ENCODE results near the gene SLC35F6.
"Not testable (repeated sequence)": the region's sequence is repeated elsewhere in the genome, so short reads cannot be mapped to it uniquely, and the experiment has no call there.

DNA sequence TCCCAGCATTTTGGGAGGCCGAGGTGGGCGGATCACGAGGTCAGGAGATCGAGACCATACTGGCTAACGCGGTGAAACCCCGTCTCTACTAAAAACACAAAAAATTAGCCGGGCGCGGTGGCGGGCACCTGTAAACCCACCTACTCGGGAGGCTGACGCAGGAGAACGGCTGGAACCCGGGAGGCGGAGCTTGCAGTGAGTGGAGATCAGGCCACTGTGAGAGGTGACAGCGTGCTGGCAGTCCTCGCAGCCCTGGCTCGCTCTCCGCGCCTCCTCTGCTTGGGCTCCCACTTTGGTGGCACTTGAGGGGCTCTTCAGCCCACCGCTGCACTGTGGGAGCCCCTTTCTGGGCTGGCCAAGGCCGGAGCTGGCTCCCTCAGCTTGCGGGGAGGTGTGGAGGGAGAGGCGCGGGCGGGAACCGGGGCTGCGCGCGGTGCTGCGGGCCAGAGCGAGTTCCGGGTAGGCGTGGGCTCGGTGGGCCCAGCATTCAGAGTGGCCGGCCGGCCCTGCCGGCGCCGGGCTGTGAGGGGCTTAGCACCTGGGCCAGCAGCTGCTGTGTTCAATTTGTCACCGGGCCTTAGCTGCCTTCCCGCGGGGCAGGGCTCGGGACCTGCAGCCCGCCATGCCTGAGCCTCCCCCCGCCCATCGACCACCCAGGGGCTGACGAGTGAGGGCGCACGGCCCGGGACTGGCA lies 50.1 kb downstream of the SLC35F6 start:
- TF ChIP-seq, protein P1, sequence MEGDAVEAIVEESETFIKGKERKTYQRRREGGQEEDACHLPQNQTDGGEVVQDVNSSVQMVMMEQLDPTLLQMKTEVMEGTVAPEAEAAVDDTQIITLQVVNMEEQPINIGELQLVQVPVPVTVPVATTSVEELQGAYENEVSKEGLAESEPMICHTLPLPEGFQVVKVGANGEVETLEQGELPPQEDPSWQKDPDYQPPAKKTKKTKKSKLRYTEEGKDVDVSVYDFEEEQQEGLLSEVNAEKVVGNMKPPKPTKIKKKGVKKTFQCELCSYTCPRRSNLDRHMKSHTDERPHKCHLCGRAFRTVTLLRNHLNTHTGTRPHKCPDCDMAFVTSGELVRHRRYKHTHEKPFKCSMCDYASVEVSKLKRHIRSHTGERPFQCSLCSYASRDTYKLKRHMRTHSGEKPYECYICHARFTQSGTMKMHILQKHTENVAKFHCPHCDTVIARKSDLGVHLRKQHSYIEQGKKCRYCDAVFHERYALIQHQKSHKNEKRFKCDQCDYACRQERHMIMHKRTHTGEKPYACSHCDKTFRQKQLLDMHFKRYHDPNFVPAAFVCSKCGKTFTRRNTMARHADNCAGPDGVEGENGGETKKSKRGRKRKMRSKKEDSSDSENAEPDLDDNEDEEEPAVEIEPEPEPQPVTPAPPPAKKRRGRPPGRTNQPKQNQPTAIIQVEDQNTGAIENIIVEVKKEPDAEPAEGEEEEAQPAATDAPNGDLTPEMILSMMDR (IDR thresholded peaks at IDR 0.05) = not testable (repeated sequence)
- not testable (repeated sequence) for TF ChIP-seq EZH2, EZH2phosphoT487 (IDR thresholded peaks at IDR 0.05)
